GM18867 (cell line): ENCODE data around the gene TLE4.
A peak's percentile ranks its signal among the peaks of the same experiment; 100 is the strongest.
"Not testable (repeated sequence)": the region's sequence is repeated elsewhere in the genome, so short reads cannot be mapped to it uniquely, and the experiment has no call there.

Experiments
- ATAC-seq: cut with Tn5 transposase; IDR thresholded peaks from one replicate; pipeline ENCODE4 v1.9.1; 2021; ENCODE audit warnings: mild to moderate bottlenecking, moderate library complexity; ENCODE audit not compliant: unreplicated experiment

Gene TLE4

GRCh38 chr9:79571309-79572031 lies at the start of gene TLE4:
TSS of gene TLE4 (plus strand) at chr9:79571965. CDS start at chr9:79572791, 826 bp downstream.
- ATAC-seq: peak; percentile 86

DNA sequence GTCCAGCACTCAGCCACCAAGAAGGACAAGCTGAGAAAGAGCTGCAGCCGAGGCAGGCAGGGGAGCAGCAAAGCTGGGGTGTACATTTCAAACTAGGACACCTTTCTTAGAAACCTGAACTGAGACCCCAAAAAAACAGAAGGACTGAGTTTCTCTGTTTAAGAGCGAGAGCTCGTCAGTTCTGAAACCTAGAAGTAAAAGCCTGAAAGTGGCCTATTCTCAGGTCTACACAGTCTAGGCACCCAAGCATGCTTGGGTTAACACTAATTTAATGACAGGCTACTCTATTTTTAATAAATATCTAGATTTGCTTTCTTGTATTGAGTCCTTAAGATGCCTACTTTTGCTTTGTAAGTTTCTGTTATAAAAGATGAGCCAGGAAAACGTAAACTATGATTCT lies 49.0 kb upstream of the TLE4 start:
- ATAC-seq: peak; percentile 50

DNA sequence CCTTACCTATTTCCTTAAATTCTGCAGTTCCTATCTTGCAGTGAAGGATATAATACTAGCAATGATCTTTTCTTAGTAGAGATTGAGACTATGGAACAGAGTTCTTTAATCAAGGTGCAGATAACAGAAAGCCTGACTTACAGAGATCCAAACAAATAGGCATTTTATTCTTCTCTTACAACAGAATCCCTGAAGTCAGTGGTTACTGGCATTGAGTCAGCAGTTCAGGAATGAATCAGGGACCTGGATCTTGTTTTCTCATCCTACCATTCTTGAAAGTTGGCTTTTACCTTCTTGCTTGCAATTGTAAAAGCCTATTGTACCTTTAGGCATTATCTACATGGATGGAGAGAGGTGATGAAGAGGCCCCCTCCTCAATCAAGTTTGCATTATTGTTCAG lies 47.5 kb upstream of the TLE4 start:
- no peak for ATAC-seq

GRCh38 chr9:79526149-79526672 lies 45.6 kb upstream of the TLE4 start:
- ATAC-seq: no peak

GRCh38 chr9:79535534-79535933 lies 36.2 kb upstream of the TLE4 start:
- ATAC-seq: no peak

- ATAC-seq: no peak
These were observed 33.9 kb upstream of the TLE4 start for GRCh38 chr9:79537838-79538237.

GRCh38 chr9:79542735-79543620 lies 28.8 kb upstream of the TLE4 start:
- ATAC-seq: no peak

GRCh38 chr9:79544375-79544774 lies 27.4 kb upstream of the TLE4 start:
- not testable (repeated sequence) for ATAC-seq

GRCh38 chr9:79551586-79551985 lies 20.2 kb upstream of the TLE4 start:
- no peak for ATAC-seq

DNA sequence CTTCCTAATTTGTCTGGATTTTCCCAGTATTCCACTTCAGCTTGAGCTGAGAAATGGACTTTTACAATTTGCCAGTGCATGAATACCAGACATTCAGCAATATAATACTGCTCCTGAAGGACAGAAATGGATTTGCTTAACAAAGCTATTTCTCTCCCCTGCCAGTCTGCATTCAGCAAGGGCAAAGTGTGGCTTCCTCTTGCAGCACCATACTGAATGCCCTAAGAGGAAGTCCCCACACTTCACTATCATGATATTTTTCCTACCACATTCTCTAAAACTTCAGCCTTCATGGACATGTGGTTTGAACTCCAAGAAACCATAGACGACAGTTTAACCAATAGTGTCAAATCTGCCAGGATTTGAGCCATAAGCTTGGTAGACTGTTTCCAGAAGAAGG lies 19.8 kb upstream of the TLE4 start:
- no peak for ATAC-seq

DNA sequence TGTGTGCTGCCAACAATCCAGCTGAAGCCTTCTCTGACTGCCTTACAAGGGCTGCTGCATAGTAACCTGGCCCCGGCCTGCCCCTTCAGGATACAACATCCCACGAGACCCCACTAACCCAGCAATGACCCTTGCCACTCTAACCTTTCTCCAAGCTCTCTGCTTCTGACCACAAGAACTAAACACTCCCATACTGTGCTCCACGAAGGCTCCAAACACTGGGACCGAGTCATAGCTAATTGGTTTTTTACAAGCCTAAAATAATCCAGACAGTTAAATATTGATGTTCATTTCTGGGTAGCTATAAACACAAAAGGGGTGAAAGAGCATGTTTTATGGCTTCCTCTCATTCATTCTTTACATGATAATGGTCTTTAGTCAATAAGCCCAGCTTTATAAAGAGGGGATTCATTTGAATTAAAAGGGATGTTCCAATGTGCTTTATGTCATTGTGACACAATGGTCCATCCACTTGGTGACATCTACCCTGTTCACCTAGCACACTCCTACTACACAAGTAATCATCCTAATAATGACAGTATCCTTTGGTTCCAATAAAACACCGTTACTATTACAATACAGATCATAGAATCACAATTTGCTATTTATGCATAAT lies 16.2 kb upstream of the TLE4 start:
- ATAC-seq: no peak

GRCh38 chr9:79559495-79560181 lies 12.1 kb upstream of the TLE4 start:
- ATAC-seq: no peak

DNA sequence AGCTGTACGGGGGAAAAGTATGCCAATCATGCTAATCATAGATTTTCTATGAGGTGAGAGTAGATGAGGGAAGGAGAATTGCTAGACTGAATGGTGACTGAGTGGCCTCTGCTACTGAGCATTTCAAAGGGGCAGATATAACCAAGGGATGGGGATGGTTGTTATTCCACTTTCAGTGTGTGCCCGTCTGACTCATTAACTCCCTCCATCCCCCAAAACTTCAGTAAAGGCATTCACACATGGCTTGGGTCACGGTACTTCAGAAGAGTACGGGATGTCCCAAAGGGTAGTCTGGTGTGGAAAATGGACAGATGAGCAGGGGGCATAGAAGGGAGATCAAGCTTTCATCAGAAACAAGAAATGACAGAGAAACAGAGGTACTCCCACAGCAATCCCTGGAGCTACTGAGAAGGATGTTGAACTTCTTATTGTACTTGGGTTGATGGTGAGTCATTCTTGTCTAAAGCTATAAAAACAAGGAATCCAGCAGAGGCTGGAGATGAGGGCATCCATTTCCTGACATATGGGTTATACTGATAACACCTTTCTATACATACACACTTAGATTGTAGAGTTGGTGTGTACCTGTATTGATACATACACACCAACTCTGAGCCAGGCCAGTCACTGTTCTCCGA lies 8.9 kb upstream of the TLE4 start:
- no peak for ATAC-seq

DNA sequence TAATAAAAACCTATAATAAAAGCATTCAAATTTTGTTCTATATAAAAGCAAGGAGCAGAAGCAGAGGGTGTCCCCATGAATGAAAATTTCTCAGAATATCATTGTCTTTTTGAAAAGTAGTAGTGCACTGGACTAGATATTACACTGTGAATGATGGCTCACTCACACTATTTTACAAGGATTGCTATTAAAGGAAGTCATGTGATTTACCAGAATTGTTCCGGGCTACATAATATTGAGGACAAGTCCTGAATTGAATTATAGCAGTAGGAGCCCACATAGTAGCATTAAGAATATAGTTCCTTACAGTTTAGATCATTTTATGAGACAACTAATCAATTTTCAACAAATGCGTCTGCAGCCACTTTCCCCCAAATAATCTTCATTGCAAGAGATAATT lies 7.7 kb upstream of the TLE4 start:
- ATAC-seq: no peak

- peak; percentile 91 for ATAC-seq
These were observed 6.5 kb upstream of the TLE4 start for GRCh38 chr9:79565245-79565644.

DNA sequence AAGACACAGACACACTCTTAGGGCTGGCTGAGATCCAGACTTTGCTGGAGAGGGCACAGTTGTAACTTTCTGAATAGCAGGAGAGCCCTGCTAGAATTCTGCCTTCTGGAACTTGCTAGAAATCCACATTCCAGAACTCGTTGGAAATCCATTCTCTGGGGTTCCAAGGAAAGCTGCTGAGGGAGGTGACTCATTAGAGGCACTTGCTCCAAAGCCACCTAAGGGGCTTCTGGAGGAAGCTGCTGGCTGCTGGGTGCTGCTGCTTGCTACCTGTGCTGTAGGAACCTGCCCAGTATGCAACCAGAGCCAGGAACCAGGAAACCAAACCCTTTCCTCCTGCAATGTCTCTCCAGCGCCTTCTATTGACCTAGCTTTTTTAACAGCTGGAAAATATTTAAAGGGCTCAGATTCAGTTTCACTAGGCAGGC lies 4.1 kb upstream of the TLE4 start:
- no peak for ATAC-seq

GRCh38 chr9:79568337-79569101 lies 3.2 kb upstream of the TLE4 start:
- no peak for ATAC-seq

DNA sequence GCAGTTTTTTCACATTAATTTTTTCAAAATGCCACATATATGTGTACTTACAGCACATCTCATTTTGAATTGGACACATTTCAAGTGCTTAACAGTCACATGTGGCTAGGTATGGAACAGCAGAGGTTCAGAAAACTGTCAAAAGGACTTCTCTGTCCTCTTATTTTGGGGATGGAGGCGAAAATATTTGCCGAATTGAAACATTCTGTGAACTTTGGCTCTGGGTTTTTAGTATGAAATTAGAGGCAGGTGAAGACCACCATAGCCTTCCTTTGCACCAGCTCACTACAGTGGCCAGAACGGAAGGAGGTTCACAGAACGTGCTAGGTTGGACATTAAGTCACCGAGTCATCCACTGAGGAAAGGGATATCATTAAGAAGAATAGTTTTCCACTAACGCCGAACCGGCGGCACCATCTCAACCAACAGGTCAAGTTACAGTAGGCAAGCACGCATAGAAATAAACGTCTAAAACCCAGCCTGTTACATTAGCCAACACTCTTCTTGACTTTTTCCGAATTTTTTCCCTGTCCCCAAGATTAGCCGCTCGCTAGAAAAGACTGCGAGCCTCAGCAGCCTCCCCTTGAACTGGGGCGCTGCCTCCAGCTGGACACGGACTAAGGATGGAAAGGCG lies 1.8 kb upstream of the TLE4 start:
- no peak for ATAC-seq
